ENCODE results near the gene DAAM2. TPM values are rescaled to one million over a fixed set of nuclear protein-coding genes. Genes with fewer than 3 reads are reported as not detected.

The DAAM2 gene
- polyA plus RNA-seq, 3 donors: not detected

- H3K27me3 Mint-ChIP-seq (ENCODE audit: low read depth in 3 of 3): peaks cover 0 to 4% (median 2%) of the 10 kb centered on the region in 3 donors
- H3K36me3 ChIP-seq (replicated peaks in 1 of 2; ENCODE audit: control insufficient read depth in 1 of 2, insufficient read depth in 2 of 2, low read length in 2 of 2): no peaks in the 10 kb centered on the region
- H3K27ac ChIP-seq (ENCODE audit: low read depth in 1 of 2, low read length in 2 of 2): no peak overlapping the region
- 15% methylated on average over 5 of the region's 8 CpGs for WGBS (ENCODE audit: insufficient coverage)
- H2AFZ ChIP-seq (ENCODE audit: insufficient read depth, low read depth, low read length, poor library complexity, severe bottlenecking): no peak overlapping the region
- H3K27ac Mint-ChIP-seq: no peak overlapping the region
- H3K4me3 Mint-ChIP-seq: no peak overlapping the region
- H3K27me3 ChIP-seq (ENCODE audit: control insufficient read depth in 2 of 2, insufficient read depth in 2 of 2, low read length in 2 of 2): no peaks in the 10 kb centered on the region
- intact Hi-C loops (cut with micrococcal nuclease): no loop called here
- no peaks in the 10 kb centered on the region for H4K20me1 ChIP-seq (ENCODE audit: insufficient read depth, low read length)
- no peak overlapping the region for H3K4me3 ChIP-seq (replicated peaks in 1 of 3; ENCODE audit: low read depth in 2 of 3, low read length in 3 of 3)
- H3K9me3 ChIP-seq (replicated peaks in 1 of 2; ENCODE audit: control insufficient read depth in 1 of 2, insufficient read depth in 1 of 2, low read length in 2 of 2): no peaks in the 10 kb centered on the region
- no peak overlapping the region for H3K4me2 ChIP-seq (replicated peaks; ENCODE audit: extremely low read depth, low read length, poor library complexity, severe bottlenecking)
- no peaks in the 10 kb centered on the region for H3K36me3 Mint-ChIP-seq
- peaks cover 14% of the 10 kb centered on the region for H3K4me1 Mint-ChIP-seq
- no peak overlapping the region for H3K9ac ChIP-seq (ENCODE audit: insufficient read depth, low read length, poor library complexity, severe bottlenecking)
- no peak for TF ChIP-seq CTCF (IDR thresholded peaks at IDR 0.05)
- no peak for DNase-seq
- no peaks in the 10 kb centered on the region for H3K79me2 ChIP-seq (ENCODE audit: insufficient read depth, low read length)
- no peaks in the 10 kb centered on the region for H3K9me3 Mint-ChIP-seq
- peaks cover 5 to 10% of the 10 kb centered on the region in 2 donors for H3K4me1 ChIP-seq (ENCODE audit: control insufficient read depth in 1 of 2, insufficient read depth in 2 of 2, low read length in 2 of 2)
Measured at GRCh38 chr6:39822846-39823815, 31.0 kb downstream of the DAAM2 start.

- TF ChIP-seq CTCF (IDR thresholded peaks at IDR 0.05): no peak
- H3K4me1 ChIP-seq (ENCODE audit: control insufficient read depth in 1 of 2, insufficient read depth in 2 of 2, low read length in 2 of 2): peaks cover 5 to 10% of the 10 kb centered on the region in 2 donors
- peak overlapping the region; percentile 4 for H3K9ac ChIP-seq (ENCODE audit: insufficient read depth, low read length, poor library complexity, severe bottlenecking)
- H3K9me3 Mint-ChIP-seq: no peaks in the 10 kb centered on the region
- no peaks in the 10 kb centered on the region for H3K27me3 ChIP-seq (ENCODE audit: control insufficient read depth in 2 of 2, insufficient read depth in 2 of 2, low read length in 2 of 2)
- no peak overlapping the region for H3K4me3 ChIP-seq (replicated peaks in 1 of 3; ENCODE audit: low read depth in 2 of 3, low read length in 3 of 3)
- peak overlapping the region in 1 of 7 donors; percentile 16 for H3K27ac Mint-ChIP-seq
- H3K27me3 Mint-ChIP-seq (ENCODE audit: low read depth in 3 of 3): peaks cover 0 to 6% (median 2%) of the 10 kb centered on the region in 3 donors
- H3K4me1 Mint-ChIP-seq: peaks cover 11% of the 10 kb centered on the region
- 98% methylated on average over 8 of the region's 9 CpGs for WGBS (ENCODE audit: insufficient coverage)
- DNase-seq: no peak
- H3K36me3 ChIP-seq (replicated peaks in 1 of 2; ENCODE audit: control insufficient read depth in 1 of 2, insufficient read depth in 2 of 2, low read length in 2 of 2): no peaks in the 10 kb centered on the region
- no peaks in the 10 kb centered on the region for H3K36me3 Mint-ChIP-seq
- intact Hi-C loops (cut with micrococcal nuclease): no loop called here
- no peaks in the 10 kb centered on the region for H4K20me1 ChIP-seq (ENCODE audit: insufficient read depth, low read length)
- no peak overlapping the region for H2AFZ ChIP-seq (ENCODE audit: insufficient read depth, low read depth, low read length, poor library complexity, severe bottlenecking)
- H3K9me3 ChIP-seq (replicated peaks in 1 of 2; ENCODE audit: control insufficient read depth in 1 of 2, insufficient read depth in 1 of 2, low read length in 2 of 2): no peaks in the 10 kb centered on the region
- no peaks in the 10 kb centered on the region for H3K79me2 ChIP-seq (ENCODE audit: insufficient read depth, low read length)
- H3K4me3 Mint-ChIP-seq: no peak overlapping the region
- H3K4me2 ChIP-seq (replicated peaks; ENCODE audit: extremely low read depth, low read length, poor library complexity, severe bottlenecking): no peak overlapping the region
- H3K27ac ChIP-seq (ENCODE audit: low read depth in 1 of 2, low read length in 2 of 2): no peak overlapping the region
Measured at GRCh38 chr6:39824030-39824926, 32.1 kb downstream of the DAAM2 start.

Measured in CD14-positive monocyte (primary cell).